ENCODE data around the gene DGKH.

Gene DGKH

GRCh38 chr13:42109957-42110356 lies 61.5 kb downstream of the DGKH start:
- no peak for TF ChIP-seq CTCF (IDR thresholded peaks at IDR 0.05; ENCODE audit: low read depth, low read length, missing control alignments)
- no peak for DNase-seq (ENCODE audit: extremely low read depth, low read depth)
- no peak overlapping the region for H3K4me3 ChIP-seq (replicated peaks; ENCODE audit: low read depth, low read length)

GRCh38 chr13:42110410-42111155 lies 62.1 kb downstream of the DGKH start:
- peak; percentile 49 for TF ChIP-seq CTCF (IDR thresholded peaks at IDR 0.05; ENCODE audit: low read depth, low read length, missing control alignments)
- H3K4me3 ChIP-seq (replicated peaks; ENCODE audit: low read depth, low read length) = no peak overlapping the region
- peak; percentile 87 for DNase-seq (ENCODE audit: extremely low read depth, low read depth)

- TF ChIP-seq CTCF (IDR thresholded peaks at IDR 0.05; ENCODE audit: low read depth, low read length, missing control alignments) = no peak
- DNase-seq (ENCODE audit: extremely low read depth, low read depth) = no peak
- no peak overlapping the region for H3K4me3 ChIP-seq (replicated peaks; ENCODE audit: low read depth, low read length)
Observed at GRCh38 chr13:42112864-42113263, 64.4 kb downstream of the DGKH start.

- H3K4me3 ChIP-seq (replicated peaks; ENCODE audit: low read depth, low read length) = no peak overlapping the region
Observed at GRCh38 chr13:42113478-42113877, 65.0 kb downstream of the DGKH start.

GRCh38 chr13:42114278-42114677 lies 65.8 kb downstream of the DGKH start:
- no peak overlapping the region for H3K4me3 ChIP-seq (replicated peaks; ENCODE audit: low read depth, low read length)
- DNase-seq (ENCODE audit: extremely low read depth, low read depth) = no peak
- TF ChIP-seq CTCF (IDR thresholded peaks at IDR 0.05; ENCODE audit: low read depth, low read length, missing control alignments) = no peak

More at GRCh38 chr13:42113478-42113877, 65.0 kb downstream of the DGKH start:
- TF ChIP-seq CTCF (IDR thresholded peaks at IDR 0.05; ENCODE audit: low read depth, low read length, missing control alignments) = no peak
- DNase-seq (ENCODE audit: extremely low read depth, low read depth) = no peak

GRCh38 chr13:42114912-42115311 lies 66.5 kb downstream of the DGKH start:
- no peak for TF ChIP-seq CTCF (IDR thresholded peaks at IDR 0.05; ENCODE audit: low read depth, low read length, missing control alignments)
- H3K4me3 ChIP-seq (replicated peaks; ENCODE audit: low read depth, low read length) = no peak overlapping the region
- no peak for DNase-seq (ENCODE audit: extremely low read depth, low read depth)

GRCh38 chr13:42116225-42116624 lies 67.8 kb downstream of the DGKH start:
- H3K4me3 ChIP-seq (replicated peaks; ENCODE audit: low read depth, low read length) = no peak overlapping the region
- no peak for DNase-seq (ENCODE audit: extremely low read depth, low read depth)
- no peak for TF ChIP-seq CTCF (IDR thresholded peaks at IDR 0.05; ENCODE audit: low read depth, low read length, missing control alignments)
